ENCODE measurements around the gene AEBP2. TPM values are rescaled to one million over a fixed set of nuclear protein-coding genes. Genes with fewer than 3 reads are reported as not detected.

Gene AEBP2
- total RNA-seq, 1 experiment from 2014 or later = 49.2 TPM

GRCh38 chr12:19483727-19484126 lies 44.4 kb downstream of the AEBP2 start:
- ChIA-PET CTCF (interaction anchor here (1.3 kb wide), 1 partner anchor 10 kb away, joined by 3 read pairs; no protein-coding TSS in a partner anchor), POLR2A (interaction anchor here (0.8 to 2.8 kb wide), 9 partner anchors 10 to 70 kb away, joined by 4 to 18 read pairs (median 5); no protein-coding TSS in a partner anchor)
- H3K4me3 Mint-ChIP-seq (ENCODE audit: unreplicated experiment) = peak overlapping the region; percentile 62
- peaks cover 37% of the 10 kb centered on the region for H3K4me1 Mint-ChIP-seq (ENCODE audit: insufficient read depth, unreplicated experiment)
- TF ChIP-seq CTCF (IDR thresholded peaks at IDR 0.05; ENCODE audit: unreplicated experiment) = no peak
- H3K27ac Mint-ChIP-seq (ENCODE audit: low read depth, unreplicated experiment) = peak overlapping the region; percentile 85
- no peaks in the 10 kb centered on the region for H3K9me3 Mint-ChIP-seq (ENCODE audit: unreplicated experiment)
- no TSS peak for BruUV-seq (replicated peaks)
- no peaks in the 10 kb centered on the region for H3K27me3 Mint-ChIP-seq (ENCODE audit: insufficient read depth, unreplicated experiment)
- H3K36me3 Mint-ChIP-seq (ENCODE audit: insufficient read depth, unreplicated experiment) = peaks cover 18% of the 10 kb centered on the region
- peak; percentile 90 for DNase-seq (ENCODE audit: unreplicated experiment)
- intact Hi-C loops (cut with micrococcal nuclease) = loop anchor here (2.0 kb wide), 1 partner anchor 39 kb away; no protein-coding TSS in a partner anchor

- intact Hi-C loops (cut with micrococcal nuclease) = no loop called here
- no peak for TF ChIP-seq CTCF (IDR thresholded peaks at IDR 0.05; ENCODE audit: unreplicated experiment)
- Mint-ChIP-seq H3K4me3 (ENCODE audit: unreplicated experiment) (no peak overlapping the region), H3K4me1 (ENCODE audit: insufficient read depth, unreplicated experiment) (peaks cover 37% of the 10 kb centered on the region), H3K9me3 (ENCODE audit: unreplicated experiment) (no peaks in the 10 kb centered on the region), H3K27ac (ENCODE audit: low read depth, unreplicated experiment) (no peak overlapping the region), H3K36me3 (ENCODE audit: insufficient read depth, unreplicated experiment) (peaks cover 12% of the 10 kb centered on the region), H3K27me3 (ENCODE audit: insufficient read depth, unreplicated experiment) (no peaks in the 10 kb centered on the region)
- BruUV-seq (replicated peaks) = no TSS peak
- CTCF ChIA-PET = no interaction called here
- no peak for DNase-seq (ENCODE audit: unreplicated experiment)
- POLR2A ChIA-PET = no interaction called here
These were observed 45.4 kb downstream of the AEBP2 start for GRCh38 chr12:19484738-19485137.

GRCh38 chr12:19485240-19485639 lies 45.9 kb downstream of the AEBP2 start:
- Mint-ChIP-seq H3K4me3 (ENCODE audit: unreplicated experiment) (peak overlapping the region; percentile 29), H3K27ac (ENCODE audit: low read depth, unreplicated experiment) (peak overlapping the region; percentile 80), H3K36me3 (ENCODE audit: insufficient read depth, unreplicated experiment) (peaks cover 12% of the 10 kb centered on the region), H3K9me3 (ENCODE audit: unreplicated experiment) (no peaks in the 10 kb centered on the region), H3K27me3 (ENCODE audit: insufficient read depth, unreplicated experiment) (no peaks in the 10 kb centered on the region), H3K4me1 (ENCODE audit: insufficient read depth, unreplicated experiment) (peaks cover 37% of the 10 kb centered on the region)
- BruUV-seq (replicated peaks) = no TSS peak
- ChIA-PET POLR2A (interaction anchor here (0.6 kb wide), 1 partner anchor 13 kb away, joined by 4 read pairs; no protein-coding TSS in a partner anchor), CTCF (no interaction called here)
- TF ChIP-seq CTCF (IDR thresholded peaks at IDR 0.05; ENCODE audit: unreplicated experiment) = no peak
- intact Hi-C loops (cut with micrococcal nuclease) = no loop called here
- DNase-seq (ENCODE audit: unreplicated experiment) = peak; percentile 65

- Mint-ChIP-seq H3K27me3 (ENCODE audit: insufficient read depth, unreplicated experiment) (no peaks in the 10 kb centered on the region), H3K36me3 (ENCODE audit: insufficient read depth, unreplicated experiment) (peaks cover 14% of the 10 kb centered on the region), H3K4me3 (ENCODE audit: unreplicated experiment) (no peak overlapping the region), H3K4me1 (ENCODE audit: insufficient read depth, unreplicated experiment) (peaks cover 21% of the 10 kb centered on the region), H3K27ac (ENCODE audit: low read depth, unreplicated experiment) (no peak overlapping the region), H3K9me3 (ENCODE audit: unreplicated experiment) (no peaks in the 10 kb centered on the region)
- BruUV-seq (replicated peaks) = no TSS peak
- ChIA-PET POLR2A (no interaction called here), CTCF (interaction anchor here (0.6 kb wide), 2 partner anchors 64 to 97 kb away, joined by 3 to 4 read pairs; no protein-coding TSS in a partner anchor)
- DNase-seq (ENCODE audit: unreplicated experiment) = no peak
- intact Hi-C loops (cut with micrococcal nuclease) = no loop called here
- TF ChIP-seq CTCF (IDR thresholded peaks at IDR 0.05; ENCODE audit: unreplicated experiment) = no peak
These were observed 49.9 kb downstream of the AEBP2 start for GRCh38 chr12:19489168-19489567.

Measured in MCF 10A (cell line).